ENCODE measurements around the gene OR6X1.

DNA sequence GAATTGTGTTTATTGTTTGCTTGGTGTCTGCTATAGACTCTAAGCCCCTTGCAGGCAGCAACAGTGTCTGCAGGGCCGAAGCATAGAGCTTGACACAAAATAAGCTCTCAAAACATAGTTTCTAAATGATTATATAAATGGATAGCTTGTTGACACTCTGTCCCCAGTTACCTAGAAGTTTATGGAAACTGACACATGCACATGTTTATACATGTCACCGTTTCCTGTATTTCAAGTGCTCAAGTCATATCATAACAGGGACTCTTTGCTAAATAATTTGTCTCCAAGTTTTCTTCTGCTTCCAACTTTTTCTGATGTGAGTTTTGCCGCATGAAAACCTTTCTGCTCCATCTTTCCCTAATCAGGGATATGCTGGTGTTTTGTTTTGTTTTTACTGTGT lies 3.7 kb upstream of the OR6X1 start:
- TF ChIP-seq, protein P1, sequence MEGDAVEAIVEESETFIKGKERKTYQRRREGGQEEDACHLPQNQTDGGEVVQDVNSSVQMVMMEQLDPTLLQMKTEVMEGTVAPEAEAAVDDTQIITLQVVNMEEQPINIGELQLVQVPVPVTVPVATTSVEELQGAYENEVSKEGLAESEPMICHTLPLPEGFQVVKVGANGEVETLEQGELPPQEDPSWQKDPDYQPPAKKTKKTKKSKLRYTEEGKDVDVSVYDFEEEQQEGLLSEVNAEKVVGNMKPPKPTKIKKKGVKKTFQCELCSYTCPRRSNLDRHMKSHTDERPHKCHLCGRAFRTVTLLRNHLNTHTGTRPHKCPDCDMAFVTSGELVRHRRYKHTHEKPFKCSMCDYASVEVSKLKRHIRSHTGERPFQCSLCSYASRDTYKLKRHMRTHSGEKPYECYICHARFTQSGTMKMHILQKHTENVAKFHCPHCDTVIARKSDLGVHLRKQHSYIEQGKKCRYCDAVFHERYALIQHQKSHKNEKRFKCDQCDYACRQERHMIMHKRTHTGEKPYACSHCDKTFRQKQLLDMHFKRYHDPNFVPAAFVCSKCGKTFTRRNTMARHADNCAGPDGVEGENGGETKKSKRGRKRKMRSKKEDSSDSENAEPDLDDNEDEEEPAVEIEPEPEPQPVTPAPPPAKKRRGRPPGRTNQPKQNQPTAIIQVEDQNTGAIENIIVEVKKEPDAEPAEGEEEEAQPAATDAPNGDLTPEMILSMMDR (IDR thresholded peaks at IDR 0.05), result no peak
- TF ChIP-seq POLR2A (IDR thresholded peaks at IDR 0.05), result no peak
